ENCODE results near the gene COA6. TPM values are rescaled to one million over a fixed set of nuclear protein-coding genes. Genes with fewer than 3 reads are reported as not detected.
"Not testable (repeated sequence)": the region's sequence is repeated elsewhere in the genome, so short reads cannot be mapped to it uniquely, and the experiment has no call there.

The COA6 gene
- total RNA-seq, 2 donors from 2014 or later, result 33.9 to 64.5 TPM

GRCh38 chr1:234345237-234345636 lies 28.0 kb upstream of the COA6 start:
- no peaks in the 10 kb centered on the region for H3K4me1 ChIP-seq
- H3K27ac ChIP-seq, result no peak overlapping the region
- no peak for DNase-seq
- H3K27me3 ChIP-seq, result no peaks in the 10 kb centered on the region
- TF ChIP-seq CTCF (IDR thresholded peaks at IDR 0.05), result no peak
- intact Hi-C loops (cut with DNase I), result no loop called here
- H3K4me3 ChIP-seq, result no peak overlapping the region
- no peak overlapping the region for H3K9ac ChIP-seq (ENCODE audit: low read depth in 2 of 2, low read length in 2 of 2)
- no peaks in the 10 kb centered on the region for H3K36me3 ChIP-seq
- H3K9me3 ChIP-seq, result no peaks in the 10 kb centered on the region

DNA sequence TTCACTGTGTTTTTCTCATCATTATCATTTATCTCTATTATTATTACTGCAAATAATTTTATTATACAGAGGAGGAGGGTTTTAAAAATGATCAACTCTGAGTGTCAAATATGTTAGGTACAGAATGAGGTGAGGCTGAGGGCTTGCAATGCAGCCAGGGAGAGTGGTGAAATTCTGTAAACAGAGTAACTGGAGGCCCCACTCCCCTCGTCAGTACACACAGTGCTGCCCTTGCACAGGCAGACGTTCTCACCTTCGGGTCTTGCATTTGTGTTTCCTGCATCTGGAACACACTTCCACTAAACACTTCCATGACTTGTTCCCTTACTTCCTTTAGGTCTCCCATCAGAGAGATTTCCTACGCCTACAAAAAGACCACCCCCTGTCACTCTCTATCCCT lies 24.3 kb upstream of the COA6 start:
- Histone ChIP-seq H3K27me3 (no peaks in the 10 kb centered on the region), H3K9me3 (no peaks in the 10 kb centered on the region), H3K9ac (ENCODE audit: low read depth in 2 of 2, low read length in 2 of 2) (no peak overlapping the region), H3K27ac (no peak overlapping the region), H3K36me3 (no peaks in the 10 kb centered on the region), H3K4me1 (no peaks in the 10 kb centered on the region), H3K4me3 (no peak overlapping the region)
- intact Hi-C loops (cut with DNase I), result no loop called here
- DNase-seq, result no peak
- no peak for TF ChIP-seq CTCF (IDR thresholded peaks at IDR 0.05)

- Histone ChIP-seq H3K9me3 (no peaks in the 10 kb centered on the region), H3K27ac (no peak overlapping the region), H3K4me3 (no peak overlapping the region), H3K27me3 (no peaks in the 10 kb centered on the region), H3K9ac (ENCODE audit: low read depth in 2 of 2, low read length in 2 of 2) (no peak overlapping the region), H3K4me1 (no peaks in the 10 kb centered on the region), H3K36me3 (no peaks in the 10 kb centered on the region)
- no peak for TF ChIP-seq CTCF (IDR thresholded peaks at IDR 0.05)
- intact Hi-C loops (cut with DNase I), result no loop called here
- no peak for DNase-seq
Observed at GRCh38 chr1:234355782-234356510, 17.3 kb upstream of the COA6 start.

DNA sequence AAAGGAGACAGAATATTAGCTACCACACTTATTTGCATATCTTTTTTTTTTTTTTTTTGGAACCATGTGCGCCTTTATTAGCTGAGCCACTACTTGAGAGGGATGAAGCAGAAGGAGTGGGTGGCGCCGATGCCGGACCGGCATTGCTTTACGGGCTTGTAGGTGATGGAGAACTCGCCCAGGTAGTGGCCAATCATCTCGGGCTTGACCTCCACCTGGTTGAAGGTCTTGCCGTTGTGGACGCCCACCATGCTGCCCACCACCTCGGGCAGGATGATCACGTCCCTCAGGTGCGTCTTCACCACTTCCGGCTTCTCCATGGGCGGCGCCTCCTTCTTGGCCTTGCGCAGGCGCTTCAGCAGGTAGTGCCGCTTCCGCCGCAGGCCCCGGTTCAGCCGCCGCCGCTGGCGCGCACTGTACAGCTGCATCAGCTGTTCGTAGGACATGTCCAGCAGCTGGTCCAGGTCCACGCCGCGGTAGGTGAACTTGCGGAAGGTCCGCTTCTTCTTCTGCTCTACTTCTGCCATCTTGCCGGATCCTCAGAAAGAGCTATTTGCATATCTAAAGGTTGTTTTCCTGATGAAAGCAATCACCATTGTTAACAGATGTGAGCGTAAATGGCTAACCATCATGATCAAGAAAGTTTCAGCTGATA lies 16.5 kb upstream of the COA6 start:
- H3K9me3 ChIP-seq; H3K36me3 ChIP-seq; H3K9ac ChIP-seq (ENCODE audit: low read depth in 2 of 2, low read length in 2 of 2); H3K27ac ChIP-seq; intact Hi-C loops (cut with DNase I); H3K4me1 ChIP-seq; H3K27me3 ChIP-seq: not testable (repeated sequence)
- peak overlapping the region; percentile 31 for H3K4me3 ChIP-seq
- peak; percentile 78 for DNase-seq

- intact Hi-C loops (cut with DNase I), result no loop called here
- Histone ChIP-seq H3K4me3 (no peak overlapping the region), H3K36me3 (no peaks in the 10 kb centered on the region), H3K9me3 (no peaks in the 10 kb centered on the region), H3K9ac (ENCODE audit: low read depth in 2 of 2, low read length in 2 of 2) (no peak overlapping the region), H3K27me3 (no peaks in the 10 kb centered on the region), H3K27ac (no peak overlapping the region), H3K4me1 (no peaks in the 10 kb centered on the region)
- TF ChIP-seq CTCF (IDR thresholded peaks at IDR 0.05), result no peak
- no peak for DNase-seq
Observed at GRCh38 chr1:234357831-234358230, 15.4 kb upstream of the COA6 start.

DNA sequence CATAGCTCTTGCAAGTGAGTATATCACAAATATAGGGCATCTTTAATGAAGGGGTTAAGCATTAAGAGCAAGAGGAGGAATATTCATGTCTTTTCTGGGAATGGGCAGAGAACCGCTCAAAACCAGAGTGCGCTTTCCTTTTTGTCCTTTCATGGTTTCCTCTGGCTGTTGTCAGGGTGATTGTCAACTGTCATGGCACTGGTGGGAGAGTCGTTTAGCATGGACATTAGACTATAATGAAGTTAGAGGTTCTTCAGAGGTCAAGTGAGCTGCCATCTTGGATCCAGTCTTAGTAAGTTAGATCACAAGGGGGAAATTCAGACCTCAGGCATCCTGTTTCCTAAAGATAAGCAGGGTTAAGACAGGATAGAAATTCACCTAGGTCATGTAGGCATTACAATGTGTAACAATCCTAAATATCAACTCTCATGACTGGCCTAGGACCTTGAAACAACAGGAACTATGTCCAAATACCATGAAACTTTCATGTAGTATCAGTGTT lies 12.1 kb upstream of the COA6 start:
- intact Hi-C loops (cut with DNase I), result no loop called here
- H3K27me3 ChIP-seq, result no peaks in the 10 kb centered on the region
- no peak for TF ChIP-seq CTCF (IDR thresholded peaks at IDR 0.05)
- no peaks in the 10 kb centered on the region for H3K4me1 ChIP-seq
- no peaks in the 10 kb centered on the region for H3K36me3 ChIP-seq
- H3K9ac ChIP-seq (ENCODE audit: low read depth in 2 of 2, low read length in 2 of 2), result no peak overlapping the region
- H3K4me3 ChIP-seq, result no peak overlapping the region
- no peak for DNase-seq
- no peaks in the 10 kb centered on the region for H3K9me3 ChIP-seq
- no peak overlapping the region for H3K27ac ChIP-seq
